Measurements from ENCODE around the gene ZFP90.
A peak's percentile ranks its signal among the peaks of the same experiment; 100 is the strongest.
"Not testable (repeated sequence)": the region's sequence is repeated elsewhere in the genome, so short reads cannot be mapped to it uniquely, and the experiment has no call there.

ZFP90 gene

DNA sequence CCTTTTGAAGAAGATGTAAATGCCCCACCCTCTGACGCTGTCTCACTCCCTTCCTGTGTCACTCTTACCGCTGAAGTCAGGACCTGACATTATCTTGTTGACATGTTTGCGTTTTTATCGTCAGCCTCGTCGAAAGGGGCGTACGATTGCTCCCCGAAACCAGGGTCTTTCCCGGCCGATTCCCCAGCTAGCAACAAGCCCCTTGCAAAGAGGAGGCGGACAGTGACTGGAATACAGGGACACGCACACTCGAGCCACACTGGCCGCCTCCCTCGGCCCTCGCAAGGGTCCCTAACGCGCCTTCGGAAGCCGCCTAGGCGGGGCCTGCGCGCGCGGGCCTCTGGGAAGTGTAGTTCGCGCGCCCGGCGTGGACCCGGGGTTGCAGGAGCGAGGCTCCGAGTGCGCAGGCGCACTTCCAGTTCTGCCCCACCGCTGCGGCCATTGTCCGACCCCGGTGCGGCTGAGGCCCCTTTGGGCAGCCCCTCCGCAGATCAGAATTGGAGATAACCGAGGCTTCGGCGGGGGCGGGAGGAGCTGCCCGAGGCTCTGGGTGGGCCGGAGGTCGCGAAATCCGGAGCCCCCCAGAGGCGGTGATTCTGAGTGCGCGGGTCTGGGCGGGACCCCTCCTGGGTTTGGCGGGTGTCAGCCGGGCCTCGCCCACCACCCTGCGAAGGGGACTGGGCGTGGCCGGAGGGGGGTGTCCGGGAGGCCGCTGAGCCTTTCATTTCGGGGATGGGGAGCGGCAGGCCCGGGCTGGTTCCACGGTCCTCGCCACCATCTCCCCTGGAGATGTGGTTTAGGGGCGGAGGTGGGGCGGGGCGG lies at the start of gene ZFP90:
Gene ZFP90, plus strand, starts transcription at position 412 of the 822 bp plus-strand sequence. CDS start 502 bp downstream, outside the sequence.
- DNase-seq (ENCODE audit: low spot score): peak; percentile 83

DNA sequence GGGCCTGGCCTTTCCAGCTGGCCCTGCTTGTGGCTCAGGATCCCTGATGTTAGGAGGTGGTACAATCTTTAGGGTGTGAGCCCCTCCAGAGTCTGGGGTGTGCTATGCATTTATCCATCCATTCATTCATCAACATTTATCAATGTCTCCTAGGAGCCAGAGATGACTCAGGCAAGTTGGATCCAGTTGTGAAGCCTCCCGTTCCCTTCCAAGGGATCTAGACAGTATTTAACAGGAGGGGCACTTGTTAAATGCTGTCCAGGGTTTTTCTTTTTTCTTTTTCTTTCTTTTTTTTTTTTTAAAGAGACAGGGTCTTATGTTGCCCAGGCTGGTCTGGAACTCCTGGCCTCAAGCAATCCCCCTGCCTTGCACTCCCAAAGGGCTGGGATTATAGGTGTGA lies 48.7 kb upstream of the ZFP90 start:
- DNase-seq (ENCODE audit: low spot score): no peak

DNA sequence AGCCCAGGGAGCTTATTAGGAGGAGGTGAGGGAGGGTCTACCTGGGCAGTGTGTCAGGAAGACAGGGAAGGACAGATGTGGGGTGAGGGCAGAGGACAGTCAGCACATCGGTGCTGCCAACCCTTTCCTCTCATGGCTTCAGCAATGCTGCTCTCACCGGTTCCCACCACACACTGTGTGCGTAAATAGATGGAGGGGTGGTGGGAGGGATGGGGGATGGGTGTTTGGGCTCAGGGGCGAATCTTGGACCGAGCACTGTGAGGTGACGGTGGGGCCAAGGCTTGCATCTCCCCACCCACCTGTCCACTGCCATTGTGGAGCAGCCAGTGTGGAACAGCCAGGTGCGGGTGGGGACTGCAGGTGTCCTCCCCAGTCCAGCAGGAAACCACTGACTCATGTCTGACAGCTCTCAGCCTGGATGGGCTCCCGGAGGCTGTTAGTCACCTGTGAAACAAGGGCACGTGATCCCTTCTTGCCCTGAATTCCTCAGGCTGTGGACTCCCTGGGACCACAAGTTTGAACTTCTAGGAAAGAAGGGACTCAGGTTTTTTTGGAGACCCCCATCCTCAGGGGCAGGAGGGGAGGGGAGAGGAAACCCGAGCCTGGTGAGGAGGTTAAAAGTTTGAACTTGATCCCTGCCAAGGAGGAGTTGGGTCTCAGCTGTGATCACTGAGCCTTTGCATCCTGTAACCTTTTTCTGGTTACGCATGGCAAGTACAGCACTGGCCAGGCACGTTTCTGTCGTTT lies 48.1 kb upstream of the ZFP90 start:
- no peak for DNase-seq (ENCODE audit: low spot score)

DNA sequence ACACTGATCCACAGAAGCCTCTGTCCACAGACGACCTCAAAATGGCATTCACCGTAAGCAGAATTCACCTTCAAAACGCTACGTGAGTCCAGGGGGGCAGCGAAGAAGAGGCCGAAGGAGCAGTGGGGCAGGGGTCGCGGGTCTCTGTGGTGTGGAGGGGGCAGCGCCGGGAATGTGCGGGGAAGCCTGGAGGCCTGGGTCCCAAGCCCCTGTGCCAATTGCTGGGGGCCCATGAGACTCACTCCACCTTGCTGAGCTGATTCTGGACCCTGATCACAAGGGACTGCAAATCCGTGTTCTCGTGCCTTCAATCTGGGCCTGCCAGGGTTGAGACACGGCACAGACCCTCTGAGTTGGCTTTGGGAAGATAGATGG lies 47.5 kb upstream of the ZFP90 start:
- DNase-seq (ENCODE audit: low spot score): no peak

DNA sequence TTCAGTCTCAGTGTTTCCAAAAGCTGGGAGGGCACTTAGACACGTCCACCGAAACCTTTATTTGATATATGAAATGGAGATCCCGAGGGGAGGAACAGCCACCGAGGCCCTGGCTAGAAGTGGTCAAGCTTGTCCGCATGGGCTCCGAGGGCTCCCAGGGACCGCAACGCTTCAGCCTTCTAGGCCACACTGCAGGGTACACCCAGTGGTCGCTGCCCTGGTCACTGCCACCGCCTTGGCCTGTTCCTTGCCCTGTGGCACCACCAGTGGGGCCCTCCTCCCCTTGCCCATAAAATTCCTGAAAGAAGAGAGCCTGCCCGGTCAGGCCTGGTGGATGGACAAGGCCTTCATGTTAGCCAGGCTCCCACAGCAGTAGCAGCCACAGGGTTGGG lies 46.9 kb upstream of the ZFP90 start:
- DNase-seq (ENCODE audit: low spot score): no peak

DNA sequence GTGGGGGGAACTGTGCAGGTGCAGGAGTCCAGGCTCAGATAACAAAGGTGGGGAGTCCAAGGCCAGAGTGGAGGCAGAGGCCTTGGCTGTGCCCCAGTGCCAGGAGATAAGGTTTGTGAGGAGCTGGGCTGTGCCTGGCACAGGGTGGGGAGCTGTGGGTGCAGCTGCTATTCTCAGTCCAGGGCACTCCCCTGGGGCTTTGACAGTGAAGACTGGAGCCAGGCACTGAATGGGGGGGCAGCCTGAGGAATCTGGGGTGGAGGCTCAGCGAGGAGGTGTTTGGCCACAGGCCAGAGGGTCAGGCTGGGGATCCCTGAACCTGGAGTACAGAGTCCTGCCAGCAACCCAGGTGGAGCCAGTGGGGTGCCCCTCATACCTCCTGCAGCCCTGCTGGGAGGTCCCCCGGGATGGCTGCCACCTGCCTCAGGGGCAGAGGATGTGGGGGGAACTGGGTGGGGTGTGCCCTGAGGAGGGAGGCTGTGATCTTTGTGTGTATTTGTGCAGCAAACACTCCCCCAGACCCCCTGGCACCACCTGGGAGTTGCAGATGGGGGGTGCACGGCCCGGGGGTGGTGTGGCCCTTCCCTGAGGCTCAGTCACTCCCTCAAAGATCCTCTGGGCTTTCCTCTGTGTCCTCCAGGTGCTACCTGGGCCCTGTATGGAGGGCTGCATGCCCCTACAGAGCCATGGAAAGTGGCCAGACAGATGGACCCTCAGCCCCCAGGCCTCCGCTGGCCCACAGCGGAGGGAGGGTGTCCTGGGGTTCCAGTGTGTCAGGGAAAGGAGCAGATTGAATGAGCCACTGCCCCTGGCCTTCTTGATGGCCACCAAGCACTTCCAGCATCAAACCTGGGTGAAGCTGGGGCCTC lies 46.3 kb upstream of the ZFP90 start:
- DNase-seq (ENCODE audit: low spot score): no peak

DNA sequence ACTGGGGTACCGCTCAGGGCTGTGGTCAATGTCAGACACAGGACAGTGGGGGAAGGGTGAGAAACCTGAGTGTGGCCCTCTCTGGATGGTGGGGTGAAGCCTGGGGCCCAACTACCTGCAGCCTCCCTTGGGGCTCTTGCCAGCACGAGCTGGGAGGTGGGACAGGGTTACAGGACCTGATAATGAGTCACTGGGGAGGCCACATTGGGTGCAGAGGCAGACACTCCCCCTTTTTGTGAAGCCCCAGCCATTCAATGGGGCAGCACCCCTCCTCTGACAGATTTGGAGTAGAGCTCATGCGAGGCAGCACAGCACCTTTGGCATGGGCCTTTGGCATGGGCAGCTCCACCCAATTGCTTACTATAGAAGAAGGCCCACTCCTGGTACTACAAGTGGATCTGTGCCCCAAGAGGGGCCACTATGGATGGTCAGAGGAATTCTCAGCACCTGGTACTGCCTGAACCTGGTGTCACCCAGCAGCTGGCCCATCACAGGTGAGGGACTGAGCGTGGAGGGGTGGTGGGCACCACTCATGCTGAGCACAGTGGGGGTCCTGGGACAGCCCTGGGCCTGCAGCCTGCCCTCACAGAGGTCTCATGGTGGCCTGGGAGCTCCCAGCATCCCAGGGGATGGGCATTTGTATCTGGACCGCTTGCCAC lies 45.5 kb upstream of the ZFP90 start:
- DNase-seq (ENCODE audit: low spot score): no peak

DNA sequence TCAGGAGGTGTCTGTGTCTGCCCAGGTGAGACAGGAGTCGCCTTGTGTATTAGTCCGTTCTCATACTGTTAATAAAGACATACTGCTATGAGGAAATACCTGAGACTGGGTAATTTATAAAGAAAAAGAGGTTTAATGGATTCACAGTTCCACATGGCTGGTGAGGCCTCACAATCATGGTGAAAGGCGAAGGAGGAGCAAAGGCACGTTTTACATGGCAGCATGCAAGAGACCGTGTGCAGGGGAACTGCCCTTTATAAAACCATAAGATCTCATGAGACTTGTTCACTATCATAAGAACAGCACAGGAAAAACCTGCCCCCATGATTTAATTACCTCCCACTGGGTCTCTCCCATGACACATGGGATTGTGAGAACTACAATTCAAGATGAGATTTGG lies 44.8 kb upstream of the ZFP90 start:
- not testable (repeated sequence) for DNase-seq (ENCODE audit: low spot score)

DNA sequence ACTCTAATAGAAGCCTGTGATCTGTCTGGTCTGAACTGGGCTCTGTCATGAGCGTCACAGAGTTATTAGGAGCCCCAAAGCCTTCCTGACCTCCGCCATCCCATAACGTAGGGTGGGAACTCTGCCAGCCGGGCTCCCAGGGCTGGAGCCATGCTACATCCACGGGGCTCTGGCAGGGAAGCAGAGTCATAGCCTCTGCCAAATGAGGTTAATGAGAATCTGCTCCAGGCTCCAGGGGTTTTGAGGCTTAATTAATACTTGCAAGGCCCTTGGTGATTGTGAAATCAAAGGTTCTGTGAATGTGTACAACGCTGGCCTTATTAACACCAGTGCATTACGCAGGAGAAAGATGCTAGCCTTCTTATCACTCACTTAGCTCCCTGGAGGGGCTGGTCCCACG lies 42.4 kb upstream of the ZFP90 start:
- no peak for DNase-seq (ENCODE audit: low spot score)

DNA sequence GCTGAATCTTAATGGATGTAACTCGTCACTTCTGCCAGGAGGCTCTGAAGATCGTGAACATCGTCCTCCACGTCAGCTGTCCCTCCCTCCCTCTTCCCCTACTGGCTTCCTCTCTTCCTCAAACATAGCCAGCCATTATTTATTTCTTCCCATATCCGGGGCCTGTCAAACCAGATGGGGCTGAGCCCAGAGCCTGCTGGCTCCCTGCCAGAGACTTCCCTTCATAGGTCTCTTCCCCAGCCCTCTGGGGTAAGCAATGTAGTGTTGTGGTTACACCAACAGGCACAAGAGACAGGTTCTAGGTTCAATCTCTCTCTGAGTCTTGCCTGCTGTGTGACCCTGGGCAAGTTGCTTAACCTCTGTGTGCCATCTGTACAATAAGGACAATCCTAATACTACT lies 40.1 kb upstream of the ZFP90 start:
- no peak for DNase-seq (ENCODE audit: low spot score)

DNA sequence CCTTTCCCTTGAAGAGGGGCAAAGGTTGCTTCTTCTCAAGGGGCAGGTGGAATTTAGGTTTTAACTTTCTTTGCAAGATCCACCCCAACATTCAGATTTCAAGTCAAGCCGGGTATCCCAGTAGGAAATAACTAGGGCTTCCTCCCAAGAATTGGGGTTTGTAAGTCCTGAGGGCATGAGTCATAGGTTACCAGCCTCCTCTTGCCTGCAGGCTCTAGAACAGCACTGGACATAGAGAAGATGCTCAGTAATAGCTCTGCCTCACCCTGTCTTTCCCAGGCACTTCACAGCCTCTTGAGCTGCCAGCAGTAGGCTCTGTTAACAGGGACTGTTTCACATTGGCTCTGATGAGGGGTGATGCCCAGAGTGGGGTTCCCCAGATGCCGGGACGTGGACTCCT lies 35.8 kb upstream of the ZFP90 start:
- DNase-seq (ENCODE audit: low spot score): no peak

DNA sequence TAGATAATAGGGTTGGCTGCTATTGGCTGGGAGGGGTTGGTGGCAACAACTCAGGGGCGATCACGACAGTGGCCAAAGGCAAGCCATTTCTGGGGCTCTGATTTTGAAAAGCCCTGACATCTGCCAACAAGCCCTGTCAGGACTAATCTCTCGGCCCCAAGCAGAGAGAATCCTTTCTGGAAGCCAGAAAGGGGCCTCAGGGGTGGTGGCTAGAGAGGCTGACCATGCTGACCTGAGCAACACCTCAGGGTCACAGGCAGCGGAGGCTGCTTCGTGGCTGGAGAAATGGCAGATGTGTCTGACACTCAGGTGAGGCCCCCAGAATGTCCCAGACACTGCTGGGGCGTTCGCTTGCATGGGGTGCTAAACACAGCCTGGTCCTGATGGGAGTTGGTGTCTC lies 35.0 kb upstream of the ZFP90 start:
- no peak for DNase-seq (ENCODE audit: low spot score)

DNA sequence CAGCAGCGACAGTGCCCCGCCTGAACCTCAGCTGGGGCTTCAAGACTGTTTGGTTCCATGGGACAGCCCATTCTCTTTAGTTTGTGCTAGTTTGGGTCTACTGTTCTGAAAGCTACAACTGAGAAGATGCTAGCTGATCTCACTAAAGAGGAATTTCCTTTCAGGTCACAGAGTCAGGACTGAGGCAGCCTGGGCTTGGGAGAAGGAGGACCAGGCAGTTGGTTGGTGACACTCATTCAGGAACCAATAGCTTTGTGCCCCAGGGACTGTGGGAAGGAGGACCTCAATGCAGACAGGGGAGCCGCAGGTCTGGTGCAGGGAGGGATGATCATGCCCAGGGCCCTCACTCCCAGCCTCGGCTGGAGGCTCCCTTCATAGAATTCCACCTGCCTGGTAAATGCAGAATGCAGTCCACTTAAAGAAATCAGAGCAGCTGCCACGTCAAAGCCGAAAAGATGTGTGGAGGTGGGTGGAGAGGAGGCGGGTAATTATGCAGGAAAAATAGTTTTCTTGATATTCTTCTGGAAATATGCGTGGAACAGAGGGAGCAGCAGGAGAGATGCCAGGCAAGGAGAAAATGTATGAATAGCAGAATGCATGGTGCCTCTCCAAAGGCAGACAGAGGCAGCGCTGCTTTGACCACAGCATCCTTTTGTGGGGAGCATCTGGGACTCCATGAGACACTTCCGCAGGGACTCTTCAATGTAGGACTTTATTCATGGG lies 32.6 kb upstream of the ZFP90 start:
- DNase-seq (ENCODE audit: low spot score): no peak

DNA sequence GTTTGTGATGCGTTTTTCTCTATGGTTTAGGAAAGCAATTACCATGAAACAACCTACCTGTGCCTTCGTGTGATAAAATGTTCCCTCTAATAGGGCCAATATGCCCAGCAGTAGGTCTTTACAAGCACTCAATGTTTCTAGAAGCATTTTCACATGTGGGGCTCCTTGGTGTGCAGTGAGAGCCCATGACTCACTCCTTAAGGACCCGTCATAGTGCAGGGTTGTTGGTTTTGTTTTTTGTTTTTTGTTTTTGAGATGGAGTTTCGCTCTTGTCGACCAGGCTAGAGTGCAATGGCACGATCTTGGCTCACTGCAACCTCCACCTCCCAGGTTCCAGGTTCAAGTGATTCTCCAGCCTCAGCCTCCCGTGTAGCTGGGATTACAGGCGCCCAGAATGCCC lies 31.1 kb upstream of the ZFP90 start:
- no peak for DNase-seq (ENCODE audit: low spot score)

DNA sequence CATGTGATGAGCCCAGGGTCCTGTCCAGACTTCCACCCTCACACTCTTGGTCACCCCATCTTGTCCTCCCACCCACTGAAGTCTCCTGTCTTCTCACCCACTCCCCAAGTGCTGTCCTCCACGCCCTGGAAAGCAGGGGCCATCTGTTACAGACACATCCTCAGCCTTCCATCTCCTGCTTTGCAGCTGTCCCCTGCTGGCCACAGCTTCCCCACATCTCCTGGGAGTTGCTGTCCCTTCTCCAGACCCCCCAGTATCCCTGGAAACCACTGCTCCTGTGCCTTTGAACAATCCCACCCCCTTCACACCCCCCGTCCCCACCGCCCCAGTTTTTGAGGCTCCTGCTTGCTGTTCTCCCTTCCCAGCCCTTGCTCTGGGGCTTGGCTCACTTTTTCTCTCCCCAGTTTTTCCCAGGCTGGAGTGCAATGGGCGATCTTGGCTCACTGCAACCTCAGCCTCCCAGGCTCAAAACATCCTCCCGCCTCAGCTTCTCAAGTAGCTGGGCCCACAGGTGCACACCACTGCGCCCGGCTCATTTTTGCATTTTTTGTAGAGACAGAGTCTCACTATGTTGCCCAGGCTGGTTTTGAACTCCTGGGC lies 30.4 kb upstream of the ZFP90 start:
- no peak for DNase-seq (ENCODE audit: low spot score)

DNA sequence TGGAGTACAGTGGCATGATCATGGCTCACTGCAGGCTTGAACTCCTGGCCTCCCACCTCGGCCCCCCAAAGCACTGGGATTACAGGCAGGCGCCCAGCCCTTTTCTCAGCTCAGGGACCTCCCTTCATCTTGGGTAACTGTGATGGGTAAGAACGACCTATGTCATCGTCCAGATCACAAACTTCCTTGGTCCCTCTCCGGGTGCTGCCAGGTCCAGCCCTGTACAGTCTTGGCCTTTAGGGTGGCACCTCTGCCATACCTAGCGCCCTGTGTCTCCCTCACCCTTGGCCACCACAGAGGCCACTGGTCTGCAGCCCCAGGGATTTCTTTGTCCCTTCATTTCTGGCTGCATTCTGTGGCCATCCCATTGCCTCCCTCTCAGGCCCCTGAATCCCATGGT lies 29.7 kb upstream of the ZFP90 start:
- DNase-seq (ENCODE audit: low spot score): no peak

DNA sequence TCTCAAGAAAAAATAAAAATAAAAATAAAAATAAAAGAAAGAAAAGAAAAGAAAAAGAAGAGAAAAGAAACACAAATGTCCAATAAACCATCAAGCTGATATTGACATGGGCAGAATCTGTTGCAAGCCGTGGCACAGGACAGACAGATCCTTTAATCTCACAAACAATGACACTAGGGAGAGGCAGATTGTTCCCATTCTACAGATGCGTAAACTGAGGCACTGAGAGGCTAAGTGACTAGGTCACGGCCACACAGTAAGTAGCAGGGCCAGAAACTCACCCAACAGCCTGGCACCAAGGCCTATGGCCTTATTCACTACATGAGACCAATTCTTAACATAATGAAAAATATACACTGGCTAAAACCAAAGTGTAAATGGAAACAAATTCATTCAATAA lies 28.3 kb upstream of the ZFP90 start:
- no peak for DNase-seq (ENCODE audit: low spot score)

DNA sequence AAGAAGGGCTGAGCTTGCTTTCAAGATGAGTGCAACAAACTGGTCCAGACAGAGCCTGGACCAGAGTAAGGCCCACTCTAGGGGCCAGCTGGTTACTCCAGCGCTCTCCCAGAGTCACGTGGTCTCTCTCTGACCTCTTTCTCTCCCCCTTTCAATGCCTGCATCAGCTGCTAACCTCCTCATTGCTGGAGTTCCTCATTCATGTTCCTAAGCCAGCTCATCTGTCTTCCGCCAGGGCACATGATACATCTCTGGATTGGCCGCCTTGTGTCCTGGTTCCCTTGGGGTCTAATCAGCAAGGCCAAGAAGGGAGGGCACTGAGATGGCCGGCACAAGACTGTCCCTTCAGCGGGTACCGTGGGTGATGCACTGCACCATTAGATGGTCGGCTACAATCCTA lies 26.9 kb upstream of the ZFP90 start:
- DNase-seq (ENCODE audit: low spot score): no peak

DNA sequence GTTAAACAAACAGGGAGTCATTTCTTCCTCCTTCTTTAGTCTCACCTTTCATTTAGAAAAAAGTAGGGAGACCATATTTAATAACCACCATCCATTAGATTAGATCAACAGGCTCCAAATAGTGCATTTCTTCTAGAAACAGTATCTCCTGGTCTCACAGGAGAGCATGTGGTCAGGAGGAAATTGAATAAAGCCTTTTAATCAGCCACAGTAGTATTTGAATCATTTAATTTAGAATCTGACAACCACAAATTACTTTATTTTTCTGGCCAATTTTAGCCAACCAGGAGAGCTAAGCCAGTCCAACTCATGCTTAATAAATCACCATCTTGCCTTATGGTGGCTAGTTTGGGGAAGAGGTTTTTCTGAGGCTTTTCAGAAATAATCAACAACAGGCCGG lies 26.3 kb upstream of the ZFP90 start:
- no peak for DNase-seq (ENCODE audit: low spot score)

DNA sequence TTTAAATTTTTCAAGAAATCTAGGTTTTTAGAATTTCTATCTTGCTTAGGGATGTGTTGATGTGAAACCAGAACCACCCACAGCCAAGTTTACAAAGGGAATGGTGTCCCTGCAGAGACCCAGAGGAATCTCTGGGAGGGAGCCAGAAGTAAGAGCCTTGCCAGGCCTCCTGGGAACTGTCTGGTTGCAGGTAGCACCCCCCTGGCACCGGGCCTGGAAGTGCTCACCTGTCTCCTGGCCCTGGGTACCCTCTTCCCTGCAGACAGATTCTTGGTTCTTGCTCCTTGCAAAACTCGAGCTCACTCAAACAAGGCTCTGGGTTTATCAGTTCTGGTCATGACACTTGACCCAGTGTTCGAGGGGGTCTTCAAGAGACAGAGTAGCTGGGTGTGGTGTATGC lies 24.6 kb upstream of the ZFP90 start:
- no peak for DNase-seq (ENCODE audit: low spot score)

DNA sequence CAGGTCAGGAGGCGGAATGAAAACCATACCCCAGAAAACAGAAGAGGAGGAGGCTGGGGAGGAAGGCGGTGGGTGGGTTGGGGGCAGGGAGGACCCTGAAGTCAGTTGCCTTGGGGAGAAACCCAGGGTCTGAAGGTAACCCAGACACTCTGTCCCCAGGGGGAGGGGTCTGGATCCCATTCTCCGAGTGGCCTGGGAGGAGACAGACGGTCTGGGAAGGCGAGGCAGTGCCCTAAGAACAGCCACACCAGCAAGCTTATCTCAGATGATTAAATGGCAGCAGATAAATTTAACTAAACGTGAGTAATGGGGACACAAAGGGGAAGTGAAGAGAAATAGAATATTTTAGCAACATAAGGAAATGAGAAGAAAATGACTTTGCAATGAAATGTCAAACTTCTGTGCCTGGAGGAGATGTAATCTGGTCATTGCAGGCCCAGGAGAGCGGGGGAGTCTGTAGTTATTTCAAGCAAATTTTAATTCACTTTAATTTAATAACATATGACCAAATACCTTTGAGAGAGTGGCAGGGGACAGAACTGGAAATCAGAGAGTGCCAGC lies 21.4 kb upstream of the ZFP90 start:
- DNase-seq (ENCODE audit: low spot score): no peak

Measured in CD4-positive, alpha-beta T cell treated with Interleukin-2 at 100 ng/mL for 4 hours (primary cell).